Liver (tissue), 9 donors: ENCODE data around the gene OR8H1. TPM values are rescaled to one million over a fixed set of nuclear protein-coding genes. Genes with fewer than 3 reads are reported as not detected.

Experiments used
- DNase-seq: peaks from one replicate; pipeline ENCODE4 v3.0.0-alpha.2; 2017; ENCODE audit warnings: low spot score
- H3K27ac ChIP-seq, 2 donors: one replicate each; pipeline ENCODE4 v1.7.0; 2013; ENCODE audit warnings: inconsistent platforms in 2 of 2, low read length in 2 of 2, control low read depth in 1 of 2, low read depth in 1 of 2, mild to moderate bottlenecking in 1 of 2
- H3K27me3 ChIP-seq, 4 donors: one replicate each; pipeline versions ENCODE4 v1.6.1 to v1.7.0; 2013; ENCODE audit warnings: low read length in 3 of 4, inconsistent platforms in 1 of 4, mild to moderate bottlenecking in 1 of 4, moderate library complexity in 1 of 4; ENCODE audit not compliant: control insufficient read depth in 4 of 4, insufficient read depth in 4 of 4
- H3K36me3 ChIP-seq, 4 donors: one replicate each; pipeline versions ENCODE4 v1.6.1 to v1.7.0; 2013; ENCODE audit warnings: low read length in 3 of 4, mild to moderate bottlenecking in 3 of 4, low read depth in 1 of 4, moderate library complexity in 1 of 4; ENCODE audit not compliant: control insufficient read depth in 4 of 4, insufficient read depth in 3 of 4
- H3K4me1 ChIP-seq, 4 donors: one replicate each; pipeline versions ENCODE4 v1.6.1 to v1.7.0; 2013; ENCODE audit warnings: low read length in 3 of 4, mild to moderate bottlenecking in 3 of 4, moderate library complexity in 1 of 4; ENCODE audit not compliant: control insufficient read depth in 4 of 4, insufficient read depth in 4 of 4
- H3K4me3 ChIP-seq, 3 donors: one replicate each; pipeline versions ENCODE4 v1.6.1 to v1.7.0; 2013; ENCODE audit warnings: low read length in 3 of 3, control low read depth in 1 of 3, low read depth in 1 of 3, mild to moderate bottlenecking in 1 of 3
- H3K9ac ChIP-seq, 2 donors: one replicate each; pipeline ENCODE4 v1.7.0; 2013; ENCODE audit warnings: low read length in 2 of 2, mild to moderate bottlenecking in 2 of 2, moderate library complexity in 2 of 2, control low read depth in 1 of 2, low read depth in 1 of 2
- H3K9me3 ChIP-seq, 4 donors: one replicate each; pipeline versions ENCODE4 v1.6.1 to v1.7.0; 2013; ENCODE audit warnings: low read length in 3 of 4; ENCODE audit not compliant: control insufficient read depth in 4 of 4
- ATF3 ChIP-seq: IDR thresholded peaks from 2 replicates; pipeline ENCODE4 v1.6.1; 2016; ENCODE audit warnings: antibody characterized with exemption
- EGR1 ChIP-seq, 2 donors: IDR thresholded peaks; 2 replicates each; pipeline ENCODE4 v1.6.1; 2016 to 2018; ENCODE audit warnings: antibody characterized with exemption in 2 of 2, low read depth in 2 of 2
- FOXA1 ChIP-seq: IDR thresholded peaks from 2 replicates; pipeline ENCODE4 v1.6.1; 2016; ENCODE audit warnings: antibody characterized with exemption
- GABPA ChIP-seq, 2 donors: IDR thresholded peaks in 1 of 2; conservative IDR thresholded peaks in 1 of 2; 2 replicates each; pipeline ENCODE4 v1.6.1; 2016; ENCODE audit warnings: antibody characterized with exemption in 2 of 2, mild to moderate bottlenecking in 1 of 2, moderate library complexity in 1 of 2
- HNF4A ChIP-seq, 2 donors: conservative IDR thresholded peaks; 2 replicates each; pipeline ENCODE4 v1.6.1; 2016; ENCODE audit warnings: antibody characterized with exemption in 2 of 2, mild to moderate bottlenecking in 2 of 2
- HNF4G ChIP-seq: IDR thresholded peaks from 2 replicates; pipeline ENCODE4 v1.6.1; 2016; ENCODE audit warnings: antibody characterized with exemption
- JUND ChIP-seq, 2 donors: IDR thresholded peaks; 2 replicates each; pipeline ENCODE4 v1.6.1; 2016; ENCODE audit warnings: antibody characterized with exemption in 2 of 2
- MAX ChIP-seq: IDR thresholded peaks from 2 replicates; pipeline ENCODE4 v1.6.1; 2016; ENCODE audit warnings: antibody characterized with exemption
- NR2F2 ChIP-seq: IDR thresholded peaks from 2 replicates; pipeline ENCODE4 v1.6.1; 2016; ENCODE audit warnings: antibody characterized with exemption
- RAD21 ChIP-seq, 2 donors: IDR thresholded peaks; 2 replicates each; pipeline ENCODE4 v1.6.1; 2016; ENCODE audit warnings: antibody characterized with exemption in 2 of 2, mild to moderate bottlenecking in 2 of 2
- REST ChIP-seq: IDR thresholded peaks from 2 replicates; pipeline ENCODE4 v1.6.1; 2016; ENCODE audit warnings: antibody characterized with exemption, mild to moderate bottlenecking
- RXRA ChIP-seq, 2 donors: IDR thresholded peaks; 2 replicates each; pipeline ENCODE4 v1.6.1; 2017 to 2018; ENCODE audit warnings: antibody characterized with exemption in 2 of 2, mild to moderate bottlenecking in 1 of 2
- SP1 ChIP-seq: IDR thresholded peaks from 2 replicates; pipeline ENCODE4 v1.6.1; 2018; ENCODE audit warnings: antibody characterized with exemption, mild to moderate bottlenecking
- TAF1 ChIP-seq: conservative IDR thresholded peaks from 2 replicates; pipeline ENCODE4 v1.6.1; 2016; ENCODE audit warnings: antibody characterized with exemption, mild to moderate bottlenecking
- YY1 ChIP-seq: IDR thresholded peaks from 2 replicates; pipeline ENCODE4 v1.6.1; 2016; ENCODE audit warnings: antibody characterized with exemption, mild to moderate bottlenecking
- WGBS: extraction: QIAGEN DNeasy Blood & Tissue Kit; methylation state at CpG from one replicate; pipeline ENCODE4 v1.1.7; 2013; 5-methylcytosine and 5-hydroxymethylcytosine counted together
- polyA plus RNA-seq, 2 donors: library from polyadenylated mRNA; stranded (reverse) in 1 of 2; unstranded in 1 of 2; fragments of 200-250 nt in 1 of 2; fragments of >200 nt in 1 of 2; fragmentation: Nextera tagmentation in 1 of 2; extraction: Ambion mirVana in 1 of 2; gene quantifications; one replicate each; pipeline versions ENCODE4 v1.2.1 to v1.2.3, GENCODE V29; 2013 to 2015
- total RNA-seq, 2 donors: library from RNA; depleted of rRNA; stranded (reverse); fragments of >200 nt; gene quantifications; one replicate each; pipeline ENCODE4 v1.2.3, GENCODE V29; 2014
- TF ChIP-seq, protein P1 (sequence below): fragments of 150-350 bp; IDR thresholded peaks from 2 replicates; pipeline ENCODE4 v1.5.1; 2017; ENCODE audit warnings: improper control_type of control experiment, low read depth, low read length; ENCODE audit not compliant: missing input control
- TF ChIP-seq, protein P2 (sequence below): IDR thresholded peaks from 2 replicates; pipeline ENCODE4 v1.6.1; 2016; ENCODE audit warnings: antibody characterized with exemption
- donor health status: healthy.
- donor health status: healthy.
- donor health status: healthy.
- donor health status: healthy.
- donor health status: healthy.

OR8H1 gene
- total and polyA plus RNA-seq, 4 donors: not detected

DNA sequence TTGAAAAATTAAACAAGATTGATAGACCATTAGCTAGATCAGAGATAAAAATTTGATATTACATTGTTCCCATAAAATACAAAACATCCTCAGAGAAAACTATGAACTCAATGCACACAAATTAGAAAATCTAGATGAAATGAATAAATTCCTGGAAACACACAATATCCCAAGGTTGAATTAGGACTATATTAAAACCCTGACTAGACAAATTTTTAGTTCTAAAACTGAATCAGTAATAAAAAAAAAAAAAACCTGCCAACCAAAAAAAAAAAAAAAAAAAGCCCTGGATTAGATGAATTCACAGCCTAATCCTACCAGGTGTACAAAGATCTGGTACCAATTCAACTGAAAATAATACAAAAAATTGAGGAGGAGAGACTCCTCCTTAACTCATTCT, 48.2 kb upstream of the OR8H1 start (continued):
- TF ChIP-seq REST (no peak), EGR1 (IDR thresholded peaks at IDR 0.05; ENCODE audit: low read depth in 2 of 2) (no peak), NR2F2 (no peak), RXRA (IDR thresholded peaks at IDR 0.05) (no peak), SP1 (no peak), ATF3 (no peak), FOXA1 (no peak), MAX (no peak)

DNA sequence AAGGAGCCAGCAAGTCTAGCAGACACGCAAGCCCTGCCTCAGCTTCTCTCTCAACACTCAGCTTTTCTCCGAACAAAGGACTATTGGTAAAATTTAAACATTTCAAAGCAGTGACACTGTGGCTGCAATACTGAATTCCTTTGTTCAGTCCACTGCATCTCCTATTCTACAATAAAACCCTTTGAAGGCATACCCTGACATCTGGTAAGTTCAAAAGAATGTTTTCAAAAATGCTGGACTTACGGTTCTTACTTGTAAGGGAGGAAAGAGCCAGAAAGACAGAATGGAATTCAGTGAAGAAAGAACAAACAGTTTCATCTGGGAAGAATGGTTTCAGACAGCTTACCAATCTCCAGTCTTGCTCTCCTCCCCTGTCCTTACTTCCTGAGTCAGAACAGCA, 41.1 kb upstream of the OR8H1 start:
- Histone ChIP-seq H3K4me3 (no peak overlapping the region), H3K27me3 (no peaks in the 10 kb centered on the region), H3K36me3 (no peaks in the 10 kb centered on the region), H3K9me3 (peaks cover 0 to 2% (median 0%) of the 10 kb centered on the region in 4 donors), H3K27ac (no peak overlapping the region), H3K9ac (no peak overlapping the region), H3K4me1 (no peaks in the 10 kb centered on the region)
- WGBS: 63% methylated on average over 3 of the region's 3 CpGs
- DNase-seq: no peak
- no peak for TF ChIP-seq ATF3
- no peak for TF ChIP-seq TAF1
- TF ChIP-seq, protein P1, sequence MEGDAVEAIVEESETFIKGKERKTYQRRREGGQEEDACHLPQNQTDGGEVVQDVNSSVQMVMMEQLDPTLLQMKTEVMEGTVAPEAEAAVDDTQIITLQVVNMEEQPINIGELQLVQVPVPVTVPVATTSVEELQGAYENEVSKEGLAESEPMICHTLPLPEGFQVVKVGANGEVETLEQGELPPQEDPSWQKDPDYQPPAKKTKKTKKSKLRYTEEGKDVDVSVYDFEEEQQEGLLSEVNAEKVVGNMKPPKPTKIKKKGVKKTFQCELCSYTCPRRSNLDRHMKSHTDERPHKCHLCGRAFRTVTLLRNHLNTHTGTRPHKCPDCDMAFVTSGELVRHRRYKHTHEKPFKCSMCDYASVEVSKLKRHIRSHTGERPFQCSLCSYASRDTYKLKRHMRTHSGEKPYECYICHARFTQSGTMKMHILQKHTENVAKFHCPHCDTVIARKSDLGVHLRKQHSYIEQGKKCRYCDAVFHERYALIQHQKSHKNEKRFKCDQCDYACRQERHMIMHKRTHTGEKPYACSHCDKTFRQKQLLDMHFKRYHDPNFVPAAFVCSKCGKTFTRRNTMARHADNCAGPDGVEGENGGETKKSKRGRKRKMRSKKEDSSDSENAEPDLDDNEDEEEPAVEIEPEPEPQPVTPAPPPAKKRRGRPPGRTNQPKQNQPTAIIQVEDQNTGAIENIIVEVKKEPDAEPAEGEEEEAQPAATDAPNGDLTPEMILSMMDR: no peak
- TF ChIP-seq RAD21 (IDR thresholded peaks at IDR 0.05): no peak
- TF ChIP-seq YY1: no peak
- TF ChIP-seq JUND (IDR thresholded peaks at IDR 0.05): no peak
- TF ChIP-seq HNF4A (conservative IDR thresholded peaks at IDR 0.05): no peak
- TF ChIP-seq RXRA (IDR thresholded peaks at IDR 0.05): no peak
- no peak for TF ChIP-seq HNF4G
- TF ChIP-seq GABPA (IDR thresholded peaks at IDR 0.05 in 1 of 2, conservative IDR thresholded peaks at IDR 0.05 in 1 of 2): no peak
- no peak for TF ChIP-seq REST
- no peak for TF ChIP-seq NR2F2
- TF ChIP-seq EGR1 (IDR thresholded peaks at IDR 0.05; ENCODE audit: low read depth in 2 of 2): no peak
- TF ChIP-seq, protein P2, sequence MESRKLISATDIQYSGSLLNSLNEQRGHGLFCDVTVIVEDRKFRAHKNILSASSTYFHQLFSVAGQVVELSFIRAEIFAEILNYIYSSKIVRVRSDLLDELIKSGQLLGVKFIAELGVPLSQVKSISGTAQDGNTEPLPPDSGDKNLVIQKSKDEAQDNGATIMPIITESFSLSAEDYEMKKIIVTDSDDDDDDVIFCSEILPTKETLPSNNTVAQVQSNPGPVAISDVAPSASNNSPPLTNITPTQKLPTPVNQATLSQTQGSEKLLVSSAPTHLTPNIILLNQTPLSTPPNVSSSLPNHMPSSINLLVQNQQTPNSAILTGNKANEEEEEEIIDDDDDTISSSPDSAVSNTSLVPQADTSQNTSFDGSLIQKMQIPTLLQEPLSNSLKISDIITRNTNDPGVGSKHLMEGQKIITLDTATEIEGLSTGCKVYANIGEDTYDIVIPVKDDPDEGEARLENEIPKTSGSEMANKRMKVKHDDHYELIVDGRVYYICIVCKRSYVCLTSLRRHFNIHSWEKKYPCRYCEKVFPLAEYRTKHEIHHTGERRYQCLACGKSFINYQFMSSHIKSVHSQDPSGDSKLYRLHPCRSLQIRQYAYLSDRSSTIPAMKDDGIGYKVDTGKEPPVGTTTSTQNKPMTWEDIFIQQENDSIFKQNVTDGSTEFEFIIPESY: no peak
- no peak for TF ChIP-seq SP1
